ENCODE results near the gene ECM1.

ECM1 gene

GRCh38 chr1:150558303-150558704 is 50.4 kb downstream of the ECM1 start:
- 0 out of 2 replicates have a peak, but pooled peaks cover 4% of the 10 kb centered on the region for H3K79me2 ChIP-seq (ENCODE audit: low read length)
- no peaks in the 10 kb centered on the region for H3K9me2 ChIP-seq (replicated peaks; ENCODE audit: insufficient read depth, low read length)
- H3F3A ChIP-seq (ENCODE audit: insufficient read depth, low read length) = peaks cover 33% of the 10 kb centered on the region
- H3K9ac ChIP-seq (ENCODE audit: low read length) = no peak overlapping the region
- peaks cover 23% of the 10 kb centered on the region for H3K4me1 ChIP-seq (ENCODE audit: low read length)
- H2AFZ ChIP-seq (ENCODE audit: low read length) = no peak overlapping the region
- no peak for DNase-seq
- H3K27me3 ChIP-seq (replicated peaks; ENCODE audit: insufficient read depth, low read length) = 0 out of 2 replicates have a peak, but pooled peaks cover 3% of the 10 kb centered on the region
- H3K4me3 ChIP-seq (ENCODE audit: low read length) = no peak overlapping the region
- no peak overlapping the region for H3K27ac ChIP-seq (ENCODE audit: low read length)
- H3K36me3 ChIP-seq (replicated peaks; ENCODE audit: insufficient read depth, low read length) = no peaks in the 10 kb centered on the region
- no peaks in the 10 kb centered on the region for H4K20me1 ChIP-seq (ENCODE audit: insufficient read depth, low read length)
- TF ChIP-seq EZH2phosphoT487 (IDR thresholded peaks at IDR 0.05; ENCODE audit: low read length) (no peak), CTCF (IDR thresholded peaks at IDR 0.05; ENCODE audit: low read length) (no peak), EZH2 (optimal IDR thresholded peaks at IDR 0.05; ENCODE audit: low read depth, low read length) (no peak)
- no peak overlapping the region for H3K4me2 ChIP-seq (ENCODE audit: low read depth, low read length)
- no peaks in the 10 kb centered on the region for H3K9me3 ChIP-seq (replicated peaks; ENCODE audit: insufficient read depth, low read length)

GRCh38 chr1:150558761-150559655 is 51.1 kb downstream of the ECM1 start:
- Histone ChIP-seq H3F3A (ENCODE audit: insufficient read depth, low read length) (peaks cover 41% of the 10 kb centered on the region), H3K9me2 (replicated peaks; ENCODE audit: insufficient read depth, low read length) (no peaks in the 10 kb centered on the region), H4K20me1 (ENCODE audit: insufficient read depth, low read length) (no peaks in the 10 kb centered on the region), H3K79me2 (ENCODE audit: low read length) (0 out of 2 replicates have a peak, but pooled peaks cover 4% of the 10 kb centered on the region), H3K9ac (ENCODE audit: low read length) (no peak overlapping the region), H3K4me1 (ENCODE audit: low read length) (peaks cover 30% of the 10 kb centered on the region), H3K9me3 (replicated peaks; ENCODE audit: insufficient read depth, low read length) (no peaks in the 10 kb centered on the region), H3K4me2 (ENCODE audit: low read depth, low read length) (no peak overlapping the region), H2AFZ (ENCODE audit: low read length) (no peak overlapping the region), H3K36me3 (replicated peaks; ENCODE audit: insufficient read depth, low read length) (no peaks in the 10 kb centered on the region), H3K27me3 (replicated peaks; ENCODE audit: insufficient read depth, low read length) (no peaks in the 10 kb centered on the region), H3K4me3 (ENCODE audit: low read length) (no peak overlapping the region), H3K27ac (ENCODE audit: low read length) (no peak overlapping the region)
- no peak for DNase-seq
- TF ChIP-seq CTCF (IDR thresholded peaks at IDR 0.05; ENCODE audit: low read length) = no peak
- TF ChIP-seq EZH2phosphoT487 (IDR thresholded peaks at IDR 0.05; ENCODE audit: low read length) = no peak
- no peak for TF ChIP-seq EZH2 (optimal IDR thresholded peaks at IDR 0.05; ENCODE audit: low read depth, low read length)

- Histone ChIP-seq H3K4me1 (ENCODE audit: low read length) (peaks cover 36% of the 10 kb centered on the region), H3K4me2 (ENCODE audit: low read depth, low read length) (peak overlapping the region; percentile 95; the same call in 1 of the 2 replicates)
Measured at GRCh38 chr1:150559656-150560010, 51.7 kb downstream of the ECM1 start.

More at GRCh38 chr1:150559656-150560010, 51.7 kb downstream of the ECM1 start:
- no peak for TF ChIP-seq EZH2 (optimal IDR thresholded peaks at IDR 0.05; ENCODE audit: low read depth, low read length)
- TF ChIP-seq CTCF (IDR thresholded peaks at IDR 0.05; ENCODE audit: low read length) = no peak
- H3K9ac ChIP-seq (ENCODE audit: low read length) = no peak overlapping the region
- no peaks in the 10 kb centered on the region for H3K27me3 ChIP-seq (replicated peaks; ENCODE audit: insufficient read depth, low read length)
- H2AFZ ChIP-seq (ENCODE audit: low read length) = peak overlapping the region; percentile 63
- no peak overlapping the region for H3K4me3 ChIP-seq (ENCODE audit: low read length)
- H3K36me3 ChIP-seq (replicated peaks; ENCODE audit: insufficient read depth, low read length) = no peaks in the 10 kb centered on the region
- no peak for DNase-seq
- H3F3A ChIP-seq (ENCODE audit: insufficient read depth, low read length) = peaks cover 47% of the 10 kb centered on the region
- no peaks in the 10 kb centered on the region for H3K9me2 ChIP-seq (replicated peaks; ENCODE audit: insufficient read depth, low read length)
- H3K9me3 ChIP-seq (replicated peaks; ENCODE audit: insufficient read depth, low read length) = no peaks in the 10 kb centered on the region
- 0 out of 2 replicates have a peak, but pooled peaks cover 4% of the 10 kb centered on the region for H3K79me2 ChIP-seq (ENCODE audit: low read length)
- H4K20me1 ChIP-seq (ENCODE audit: insufficient read depth, low read length) = no peaks in the 10 kb centered on the region
- no peak overlapping the region; the same call in 1 of the 2 replicates for H3K27ac ChIP-seq (ENCODE audit: low read length)

All from MM.1S (cell line).